GM10266 (cell line): ENCODE measurements around the gene VCP.

ENCODE experiments used
- DNase-seq: peaks from one replicate; pipeline ENCODE4 v3.0.0; 2012; ENCODE audit errors: extremely low spot score
- TF ChIP-seq, protein P1 (sequence below): IDR thresholded peaks from 2 replicates; pipeline ENCODE4 v1.5.1; 2012; ENCODE audit warnings: mild to moderate bottlenecking, low read depth; ENCODE audit not compliant: control insufficient read depth, insufficient read depth; ENCODE audit errors: missing control alignments

VCP gene

DNA sequence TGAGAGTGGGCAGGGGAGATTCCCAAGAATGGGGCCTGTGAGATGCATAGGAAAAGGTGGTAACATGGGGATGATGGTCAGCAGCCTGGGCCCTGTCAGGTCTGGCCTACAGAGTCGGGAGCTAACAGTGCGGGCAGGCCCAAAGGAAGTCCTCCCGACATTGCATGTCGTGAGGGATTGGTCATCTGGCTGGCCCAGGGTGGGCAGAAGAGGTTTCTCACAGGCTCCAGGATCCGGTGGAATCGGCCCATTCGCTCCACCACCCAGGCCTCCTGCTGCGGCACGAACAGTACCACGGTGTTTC lies 30.0 kb upstream of the VCP start:
- TF ChIP-seq, protein P1, sequence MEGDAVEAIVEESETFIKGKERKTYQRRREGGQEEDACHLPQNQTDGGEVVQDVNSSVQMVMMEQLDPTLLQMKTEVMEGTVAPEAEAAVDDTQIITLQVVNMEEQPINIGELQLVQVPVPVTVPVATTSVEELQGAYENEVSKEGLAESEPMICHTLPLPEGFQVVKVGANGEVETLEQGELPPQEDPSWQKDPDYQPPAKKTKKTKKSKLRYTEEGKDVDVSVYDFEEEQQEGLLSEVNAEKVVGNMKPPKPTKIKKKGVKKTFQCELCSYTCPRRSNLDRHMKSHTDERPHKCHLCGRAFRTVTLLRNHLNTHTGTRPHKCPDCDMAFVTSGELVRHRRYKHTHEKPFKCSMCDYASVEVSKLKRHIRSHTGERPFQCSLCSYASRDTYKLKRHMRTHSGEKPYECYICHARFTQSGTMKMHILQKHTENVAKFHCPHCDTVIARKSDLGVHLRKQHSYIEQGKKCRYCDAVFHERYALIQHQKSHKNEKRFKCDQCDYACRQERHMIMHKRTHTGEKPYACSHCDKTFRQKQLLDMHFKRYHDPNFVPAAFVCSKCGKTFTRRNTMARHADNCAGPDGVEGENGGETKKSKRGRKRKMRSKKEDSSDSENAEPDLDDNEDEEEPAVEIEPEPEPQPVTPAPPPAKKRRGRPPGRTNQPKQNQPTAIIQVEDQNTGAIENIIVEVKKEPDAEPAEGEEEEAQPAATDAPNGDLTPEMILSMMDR: no peak
- DNase-seq: no peak

DNA sequence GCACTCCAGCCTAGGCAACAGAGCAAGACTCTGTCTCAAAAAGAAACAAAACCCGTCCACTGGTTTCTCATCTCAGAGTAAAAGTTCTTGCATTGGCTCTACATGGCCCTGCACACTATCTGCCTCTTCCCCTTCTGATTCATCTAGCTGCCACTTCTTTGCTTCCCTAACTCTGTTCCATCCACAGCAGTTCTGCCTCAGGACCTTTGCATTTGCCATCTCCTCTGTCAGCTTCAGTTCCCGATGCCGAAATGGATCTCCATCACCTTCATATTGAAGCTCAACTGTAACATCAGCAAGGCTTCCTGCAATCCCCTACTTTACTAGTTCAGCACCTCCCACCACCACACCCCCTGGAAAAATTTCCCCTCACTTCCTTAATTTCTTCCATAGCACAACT lies 25.1 kb upstream of the VCP start:
- no peak for DNase-seq
- TF ChIP-seq, protein P1: no peak

DNA sequence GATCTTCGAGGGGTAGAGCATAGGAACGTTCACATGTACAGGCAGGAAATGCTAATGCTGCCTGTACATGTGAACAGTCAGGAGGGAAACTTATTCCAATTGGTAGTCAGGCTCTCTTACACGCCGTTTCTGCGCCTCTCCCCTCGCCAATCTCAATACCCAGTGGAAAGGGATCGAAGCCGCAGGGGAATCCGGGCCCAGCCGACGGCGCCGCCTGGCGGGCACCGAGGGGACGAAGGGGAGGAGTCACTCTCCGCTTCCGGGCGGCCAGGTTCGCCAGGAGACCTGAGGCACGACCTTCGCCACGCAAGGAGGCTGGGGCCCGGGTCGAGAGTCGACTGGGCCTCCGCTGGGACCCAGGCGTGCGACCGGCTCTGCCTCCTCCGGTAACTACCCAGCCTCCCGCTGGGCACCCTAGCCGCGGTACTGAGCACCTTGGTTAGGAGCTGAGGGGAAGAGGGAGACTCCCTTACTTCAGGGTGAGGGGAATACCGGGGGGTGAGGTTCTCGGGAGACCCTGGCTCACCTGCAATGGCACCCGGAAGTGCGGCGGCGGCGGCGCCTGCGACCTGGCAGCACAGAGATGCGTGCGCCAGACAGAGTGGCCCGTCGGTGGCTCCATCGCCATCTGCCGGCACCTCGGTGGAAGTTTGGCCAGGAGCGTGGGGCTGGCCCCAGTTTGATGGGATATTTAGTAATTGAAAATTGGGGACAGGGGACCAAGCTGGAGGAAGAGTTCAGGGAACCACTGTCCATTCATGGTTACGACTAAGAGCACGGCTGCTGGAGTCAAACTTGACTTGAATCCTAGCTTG lies 23.8 kb upstream of the VCP start, which contains the start of gene PIGO:
Gene PIGO (minus strand): TSS at position 557 of the 815 bp plus-strand sequence. CDS start 1,026 bp downstream, outside the sequence.
- peak; percentile 86 for DNase-seq
- TF ChIP-seq, protein P1: peak; percentile 95

DNA sequence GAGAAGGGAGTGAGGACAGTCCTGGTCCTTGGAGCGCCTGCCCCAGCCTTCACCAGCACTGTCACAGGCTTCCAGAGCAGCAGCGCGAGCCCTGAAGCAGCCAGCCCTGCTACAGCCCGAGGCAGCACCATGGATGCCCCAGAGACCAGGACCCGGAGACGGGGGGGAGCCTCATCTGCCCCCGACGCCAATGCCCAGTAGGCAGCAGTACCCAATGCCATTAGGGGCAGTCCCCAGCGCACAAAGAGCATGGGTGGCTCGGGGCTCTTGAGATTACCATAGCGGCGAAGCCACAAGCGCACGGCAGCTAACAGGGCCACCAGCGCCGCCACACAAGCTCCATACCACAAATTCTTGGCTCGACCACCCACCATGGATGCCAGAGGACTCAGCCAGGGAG lies 19.1 kb upstream of the VCP start:
- DNase-seq: no peak
- TF ChIP-seq, protein P1: no peak

DNA sequence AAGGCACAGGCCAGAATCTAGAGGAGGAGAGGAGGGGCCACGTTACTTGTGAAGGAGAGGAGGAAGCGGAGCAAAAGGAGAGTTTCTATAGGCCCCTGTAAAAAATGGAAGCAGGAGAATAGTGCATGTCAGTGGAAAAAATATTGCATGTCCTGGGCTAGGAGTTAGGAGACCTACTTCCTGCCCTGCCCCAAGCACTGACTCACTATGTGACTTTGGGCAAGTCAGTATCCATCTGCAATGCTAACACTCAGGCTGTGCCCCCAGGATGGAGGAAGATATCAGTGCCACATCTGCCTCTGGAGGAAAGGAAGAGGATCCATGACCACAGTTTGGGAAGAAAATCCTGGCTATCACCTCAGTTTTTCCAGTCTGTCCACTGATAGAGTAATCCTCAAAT lies 17.0 kb upstream of the VCP start:
- DNase-seq: no peak
- TF ChIP-seq, protein P1: no peak

DNA sequence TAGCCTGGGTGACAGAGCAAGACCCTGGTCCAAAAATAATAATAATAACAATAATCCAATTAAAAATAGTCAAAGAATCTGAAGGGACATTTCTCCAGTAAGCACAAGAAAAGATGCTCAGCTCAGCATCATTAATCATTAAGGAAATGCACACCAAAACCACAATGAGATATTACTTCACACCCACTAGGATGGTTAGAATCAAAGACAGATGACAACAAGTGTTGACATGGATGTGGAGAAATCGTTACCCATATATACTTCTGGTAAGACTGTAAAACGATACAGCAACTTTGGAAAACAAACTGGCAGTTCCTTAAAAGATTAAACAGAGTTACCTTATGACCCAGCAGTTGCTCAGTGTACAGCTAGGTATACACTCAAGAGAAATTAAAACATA lies 12.7 kb upstream of the VCP start:
- DNase-seq: no peak
- TF ChIP-seq, protein P1: no peak

DNA sequence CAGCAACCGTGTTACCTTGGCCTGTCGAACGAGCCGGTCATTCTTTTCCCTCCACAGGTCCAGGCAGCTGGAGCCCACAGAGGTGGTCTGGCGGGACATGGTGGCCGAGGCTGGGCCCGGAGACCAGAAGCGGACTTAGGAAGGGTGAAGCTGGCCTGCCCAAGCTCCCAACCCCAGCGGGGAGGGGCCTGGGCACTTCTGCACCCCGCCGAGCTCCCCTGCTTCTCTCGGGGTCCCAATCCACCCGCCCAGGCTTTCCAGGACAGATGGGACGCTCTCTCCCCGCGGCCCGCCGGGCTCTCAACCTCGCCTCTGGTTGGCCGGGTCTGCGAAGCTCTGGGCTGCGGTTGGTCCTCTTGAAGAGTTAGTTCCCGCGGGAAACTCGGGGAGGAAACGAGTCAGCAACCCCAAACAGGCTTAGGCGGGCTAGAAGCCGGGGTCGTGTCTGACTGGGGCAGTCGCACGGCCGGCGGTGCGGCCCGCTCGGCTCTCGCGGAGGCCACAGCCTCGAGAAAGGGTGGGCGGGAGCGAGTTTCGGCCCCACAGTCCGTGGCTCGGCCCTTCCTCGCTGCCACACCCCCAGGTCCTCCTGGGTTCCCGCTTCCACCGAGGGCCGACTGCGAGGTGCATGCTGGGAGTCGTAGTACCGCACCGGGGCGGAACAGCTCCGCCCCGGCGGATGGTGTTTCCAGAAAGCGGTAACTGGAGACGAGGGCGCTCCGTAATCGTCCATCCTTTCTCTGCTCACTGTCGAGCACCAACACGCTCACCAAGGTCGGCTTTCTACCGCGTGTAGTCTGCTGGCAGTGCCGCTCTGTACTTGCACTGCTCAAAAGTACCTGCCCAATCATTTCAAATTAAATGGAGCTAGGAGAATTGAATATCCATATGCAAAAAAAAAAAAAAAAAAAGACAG lies 7.3 kb upstream of the VCP start, which contains the start of gene FANCG:
Gene FANCG (minus strand): TSS at position 517 of the 916 bp plus-strand sequence. CDS start 418 bp downstream, at position 99.
- TF ChIP-seq, protein P1: no peak
- peak; percentile 89 for DNase-seq
